ENCODE measurements around the gene RNF152.

The RNF152 gene

GRCh38 chr18:61924550-61924949 is 31.7 kb upstream of the RNF152 start:
- Histone ChIP-seq H3K9me2 (replicated peaks; ENCODE audit: control insufficient read depth, low read length) (no peaks in the 10 kb centered on the region), H3K4me3 (ENCODE audit: low read length) (no peak overlapping the region), H3K27me3 (ENCODE audit: control insufficient read depth, low read length) (no peaks in the 10 kb centered on the region), H3K36me3 (ENCODE audit: control insufficient read depth, low read length) (no peaks in the 10 kb centered on the region), H4K20me1 (ENCODE audit: control insufficient read depth, insufficient read depth, low read depth, low read length) (no peaks in the 10 kb centered on the region), H3K9me3 (ENCODE audit: control insufficient read depth, insufficient read depth, low read length) (no peaks in the 10 kb centered on the region), H3K79me2 (ENCODE audit: control insufficient read depth, low read length) (no peaks in the 10 kb centered on the region), H3K4me1 (ENCODE audit: control insufficient read depth, low read length) (no peaks in the 10 kb centered on the region), H3K27ac (ENCODE audit: low read depth, low read length) (no peak overlapping the region), H3F3A (ENCODE audit: control insufficient read depth, insufficient read depth) (no peaks in the 10 kb centered on the region), H3K4me2 (ENCODE audit: low read length) (no peak overlapping the region)
- TF ChIP-seq CTCF (IDR thresholded peaks at IDR 0.05; ENCODE audit: low read depth, low read length, poor library complexity, severe bottlenecking), result no peak
- no peak for TF ChIP-seq EZH2phosphoT487 (IDR thresholded peaks at IDR 0.05; ENCODE audit: borderline replicate concordance, low read length)

GRCh38 chr18:61922435-61922834 is 29.6 kb upstream of the RNF152 start:
- Histone ChIP-seq H3K79me2 (ENCODE audit: control insufficient read depth, low read length) (no peaks in the 10 kb centered on the region), H3F3A (ENCODE audit: control insufficient read depth, insufficient read depth) (no peaks in the 10 kb centered on the region), H3K9me3 (ENCODE audit: control insufficient read depth, insufficient read depth, low read length) (no peaks in the 10 kb centered on the region), H3K4me2 (ENCODE audit: low read length) (no peak overlapping the region), H4K20me1 (ENCODE audit: control insufficient read depth, insufficient read depth, low read depth, low read length) (no peaks in the 10 kb centered on the region), H3K4me3 (ENCODE audit: low read length) (no peak overlapping the region), H3K27ac (ENCODE audit: low read depth, low read length) (no peak overlapping the region), H3K36me3 (ENCODE audit: control insufficient read depth, low read length) (no peaks in the 10 kb centered on the region), H3K4me1 (ENCODE audit: control insufficient read depth, low read length) (no peaks in the 10 kb centered on the region), H3K27me3 (ENCODE audit: control insufficient read depth, low read length) (no peaks in the 10 kb centered on the region), H3K9me2 (replicated peaks; ENCODE audit: control insufficient read depth, low read length) (no peaks in the 10 kb centered on the region)
- no peak for TF ChIP-seq EZH2phosphoT487 (IDR thresholded peaks at IDR 0.05; ENCODE audit: borderline replicate concordance, low read length)
- TF ChIP-seq CTCF (IDR thresholded peaks at IDR 0.05; ENCODE audit: low read depth, low read length, poor library complexity, severe bottlenecking), result no peak

GRCh38 chr18:61921621-61922235 is 28.9 kb upstream of the RNF152 start:
- H3K79me2 ChIP-seq (ENCODE audit: control insufficient read depth, low read length), result no peaks in the 10 kb centered on the region
- TF ChIP-seq CTCF (IDR thresholded peaks at IDR 0.05; ENCODE audit: low read depth, low read length, poor library complexity, severe bottlenecking) (no peak), EZH2phosphoT487 (IDR thresholded peaks at IDR 0.05; ENCODE audit: borderline replicate concordance, low read length) (no peak)
- H3K4me1 ChIP-seq (ENCODE audit: control insufficient read depth, low read length), result no peaks in the 10 kb centered on the region
- H3K9me3 ChIP-seq (ENCODE audit: control insufficient read depth, insufficient read depth, low read length), result no peaks in the 10 kb centered on the region
- no peaks in the 10 kb centered on the region for H3K27me3 ChIP-seq (ENCODE audit: control insufficient read depth, low read length)
- H3F3A ChIP-seq (ENCODE audit: control insufficient read depth, insufficient read depth), result no peaks in the 10 kb centered on the region
- H3K27ac ChIP-seq (ENCODE audit: low read depth, low read length), result no peak overlapping the region
- H3K4me3 ChIP-seq (ENCODE audit: low read length), result no peak overlapping the region
- H3K4me2 ChIP-seq (ENCODE audit: low read length), result no peak overlapping the region
- H3K36me3 ChIP-seq (ENCODE audit: control insufficient read depth, low read length), result no peaks in the 10 kb centered on the region
- no peaks in the 10 kb centered on the region for H4K20me1 ChIP-seq (ENCODE audit: control insufficient read depth, insufficient read depth, low read depth, low read length)
- H3K9me2 ChIP-seq (replicated peaks; ENCODE audit: control insufficient read depth, low read length), result no peaks in the 10 kb centered on the region

Data from DOHH2 (cell line).